ENCODE data around the gene CALML5. TPM values are rescaled to one million over a fixed set of nuclear protein-coding genes. Genes with fewer than 3 reads are reported as not detected.

The CALML5 gene
- total RNA-seq, 4 donors from 2014 or later: not detected

GRCh38 chr10:5540891-5541290 lies 41.5 kb upstream of the CALML5 start:
- 79% methylated on average over 3 of the region's 3 CpGs; no CpG with 5 or more reads in 1 of the 2 donors for WGBS, 2 donors (ENCODE audit: low coverage in 1 of 2)
- in situ Hi-C loops (cut with MboI; ENCODE audit: low pct_ligation_motif_present in 1 of 4, low pct_unique_long_range_greater_than_20kb in 1 of 4, low sequenced_read_pairs in 3 of 4): no loop called here

DNA sequence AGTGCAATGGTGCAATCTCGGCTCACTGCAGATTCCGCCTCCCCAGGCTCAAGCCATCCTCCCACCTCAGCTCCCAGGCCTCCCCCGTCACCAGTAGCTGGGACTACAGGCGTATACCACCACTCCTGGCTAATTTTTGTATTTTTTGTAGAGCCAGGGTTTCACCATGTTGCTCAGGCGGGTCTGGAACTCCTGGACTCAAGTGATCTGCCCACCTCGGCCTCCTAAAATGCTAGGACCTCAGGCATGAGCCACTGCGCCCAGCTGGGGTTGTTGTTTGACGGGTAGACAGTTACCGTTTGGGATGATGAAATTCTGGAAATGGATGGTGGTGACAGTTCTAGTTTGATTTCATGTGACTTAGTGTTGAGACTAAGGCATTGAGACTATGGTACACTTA lies 40.7 kb upstream of the CALML5 start:
- peak; percentile 5 for DNase-seq
- Histone ChIP-seq H3K4me1 (peaks cover 0 to 22% (median 13%) of the 10 kb centered on the region in 4 donors), H3K9me3 (no peaks in the 10 kb centered on the region), H3K4me3 (no peak overlapping the region), H3K27me3 (no peaks in the 10 kb centered on the region), H3K27ac (no peak overlapping the region), H3K36me3 (no peaks in the 10 kb centered on the region)
- TF ChIP-seq, protein P1, sequence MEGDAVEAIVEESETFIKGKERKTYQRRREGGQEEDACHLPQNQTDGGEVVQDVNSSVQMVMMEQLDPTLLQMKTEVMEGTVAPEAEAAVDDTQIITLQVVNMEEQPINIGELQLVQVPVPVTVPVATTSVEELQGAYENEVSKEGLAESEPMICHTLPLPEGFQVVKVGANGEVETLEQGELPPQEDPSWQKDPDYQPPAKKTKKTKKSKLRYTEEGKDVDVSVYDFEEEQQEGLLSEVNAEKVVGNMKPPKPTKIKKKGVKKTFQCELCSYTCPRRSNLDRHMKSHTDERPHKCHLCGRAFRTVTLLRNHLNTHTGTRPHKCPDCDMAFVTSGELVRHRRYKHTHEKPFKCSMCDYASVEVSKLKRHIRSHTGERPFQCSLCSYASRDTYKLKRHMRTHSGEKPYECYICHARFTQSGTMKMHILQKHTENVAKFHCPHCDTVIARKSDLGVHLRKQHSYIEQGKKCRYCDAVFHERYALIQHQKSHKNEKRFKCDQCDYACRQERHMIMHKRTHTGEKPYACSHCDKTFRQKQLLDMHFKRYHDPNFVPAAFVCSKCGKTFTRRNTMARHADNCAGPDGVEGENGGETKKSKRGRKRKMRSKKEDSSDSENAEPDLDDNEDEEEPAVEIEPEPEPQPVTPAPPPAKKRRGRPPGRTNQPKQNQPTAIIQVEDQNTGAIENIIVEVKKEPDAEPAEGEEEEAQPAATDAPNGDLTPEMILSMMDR (IDR thresholded peaks at IDR 0.05): no peak
- TF ChIP-seq EP300 (IDR thresholded peaks at IDR 0.05; ENCODE audit: low read depth): no peak
- TF ChIP-seq POLR2AphosphoS5 (IDR thresholded peaks at IDR 0.05): no peak
- no peak for TF ChIP-seq POLR2A (IDR thresholded peaks at IDR 0.05)
- intact Hi-C loops (cut with DNase I; ENCODE audit: low total_unique reads) (no loop called here), in situ Hi-C loops (cut with MboI; ENCODE audit: low pct_ligation_motif_present in 1 of 4, low pct_unique_long_range_greater_than_20kb in 1 of 4, low sequenced_read_pairs in 3 of 4) (no loop called here)
- 97% methylated on average over 7 to 9 of the region's 9 CpGs for WGBS, 2 donors (ENCODE audit: low coverage in 1 of 2)

More at GRCh38 chr10:5540891-5541290, 41.5 kb upstream of the CALML5 start:
- TF ChIP-seq, protein P1 (IDR thresholded peaks at IDR 0.05): peak in 1 of 5 experiments; percentile 27
- TF ChIP-seq EP300 (IDR thresholded peaks at IDR 0.05; ENCODE audit: low read depth) (no peak), POLR2A (IDR thresholded peaks at IDR 0.05) (no peak), POLR2AphosphoS5 (IDR thresholded peaks at IDR 0.05) (no peak)
- Histone ChIP-seq H3K27ac (peak overlapping the region; percentile 3 to 31 (median 20)), H3K27me3 (no peaks in the 10 kb centered on the region), H3K9me3 (no peaks in the 10 kb centered on the region), H3K4me1 (peaks cover 5 to 30% (median 21%) of the 10 kb centered on the region in 4 donors), H3K4me3 (no peak overlapping the region), H3K36me3 (no peaks in the 10 kb centered on the region)
- DNase-seq: peak; percentile 28
- intact Hi-C loops (cut with DNase I; ENCODE audit: low total_unique reads): no loop called here

- no peaks in the 10 kb centered on the region for H3K9me3 ChIP-seq
- in situ Hi-C loops (cut with MboI; ENCODE audit: low pct_ligation_motif_present in 1 of 4, low pct_unique_long_range_greater_than_20kb in 1 of 4, low sequenced_read_pairs in 3 of 4) (no loop called here), intact Hi-C loops (cut with DNase I; ENCODE audit: low total_unique reads) (no loop called here)
- H3K4me1 ChIP-seq: peaks cover 0 to 13% (median 6%) of the 10 kb centered on the region in 4 donors
- no peak overlapping the region for H3K27ac ChIP-seq
- peak; percentile 7 for DNase-seq
- H3K4me3 ChIP-seq: no peak overlapping the region
- H3K27me3 ChIP-seq: no peaks in the 10 kb centered on the region
- H3K36me3 ChIP-seq: no peaks in the 10 kb centered on the region
- TF ChIP-seq EP300 (IDR thresholded peaks at IDR 0.05; ENCODE audit: low read depth) (no peak), POLR2AphosphoS5 (IDR thresholded peaks at IDR 0.05) (no peak), POLR2A (IDR thresholded peaks at IDR 0.05) (no peak)
- TF ChIP-seq, protein P1 (IDR thresholded peaks at IDR 0.05): no peak
- WGBS, 2 donors (ENCODE audit: low coverage in 1 of 2): 59 to 79% methylated on average over 5 to 19 of the region's 19 CpGs
Observed at GRCh38 chr10:5538892-5539651, 39.7 kb upstream of the CALML5 start.

GRCh38 chr10:5538446-5538845 lies 39.1 kb upstream of the CALML5 start:
- Histone ChIP-seq H3K4me1 (peaks cover 0 to 13% (median 6%) of the 10 kb centered on the region in 4 donors), H3K4me3 (no peak overlapping the region), H3K9me3 (no peaks in the 10 kb centered on the region), H3K27me3 (no peaks in the 10 kb centered on the region), H3K36me3 (no peaks in the 10 kb centered on the region), H3K27ac (no peak overlapping the region)
- TF ChIP-seq POLR2A (IDR thresholded peaks at IDR 0.05) (no peak), EP300 (IDR thresholded peaks at IDR 0.05; ENCODE audit: low read depth) (no peak), POLR2AphosphoS5 (IDR thresholded peaks at IDR 0.05) (no peak)
- TF ChIP-seq, protein P1 (IDR thresholded peaks at IDR 0.05): no peak
- in situ Hi-C loops (cut with MboI; ENCODE audit: low pct_ligation_motif_present in 1 of 4, low pct_unique_long_range_greater_than_20kb in 1 of 4, low sequenced_read_pairs in 3 of 4) (no loop called here), intact Hi-C loops (cut with DNase I; ENCODE audit: low total_unique reads) (no loop called here)
- WGBS, 2 donors (ENCODE audit: low coverage in 1 of 2): 89 to 92% methylated on average over 8 to 9 of the region's 9 CpGs
- DNase-seq: peak; percentile 6

All from transverse colon (tissue), 4 donors.